Skeletal muscle tissue (tissue), 4 donors: ENCODE results near the gene CXCL9. TPM values are rescaled to one million over a fixed set of nuclear protein-coding genes. Genes with fewer than 3 reads are reported as not detected.
"Not testable (repeated sequence)": the region's sequence is repeated elsewhere in the genome, so short reads cannot be mapped to it uniquely, and the experiment has no call there.

Experiments
- H3K27ac ChIP-seq: one replicate; pipeline ENCODE4 v1.7.0; 2013; ENCODE audit warnings: mild to moderate bottlenecking, low read depth, low read length, inconsistent platforms
- H3K27me3 ChIP-seq, 3 donors: one replicate each; pipeline ENCODE4 v1.7.0; 2013; ENCODE audit warnings: low read length in 3 of 3; ENCODE audit not compliant: control insufficient read depth in 3 of 3, insufficient read depth in 3 of 3
- H3K36me3 ChIP-seq, 3 donors: one replicate each; pipeline ENCODE4 v1.7.0; 2013; ENCODE audit warnings: low read length in 3 of 3; ENCODE audit not compliant: control insufficient read depth in 3 of 3, insufficient read depth in 3 of 3
- H3K4me1 ChIP-seq, 3 donors: one replicate each; pipeline ENCODE4 v1.7.0; 2013; ENCODE audit warnings: low read length in 3 of 3, mild to moderate bottlenecking in 3 of 3; ENCODE audit not compliant: control insufficient read depth in 3 of 3, insufficient read depth in 3 of 3
- H3K4me3 ChIP-seq, 3 donors: one replicate each; pipeline ENCODE4 v1.7.0; 2013; ENCODE audit warnings: low read length in 3 of 3
- H3K9ac ChIP-seq, 3 donors: one replicate each; pipeline ENCODE4 v1.7.0; 2013; ENCODE audit warnings: low read length in 3 of 3, mild to moderate bottlenecking in 3 of 3, moderate library complexity in 2 of 3, low read depth in 1 of 3
- H3K9me3 ChIP-seq, 3 donors: one replicate each; pipeline ENCODE4 v1.7.0; 2013; ENCODE audit warnings: low read length in 3 of 3; ENCODE audit not compliant: control insufficient read depth in 3 of 3
- total RNA-seq: library from RNA; depleted of rRNA; stranded (reverse); fragments of >200 nt; gene quantifications from one replicate; pipeline ENCODE4 v1.2.3, GENCODE V29; 2014
- donor health status: Osteomylitis.

The CXCL9 gene
- total RNA-seq, 1 donor from 2014 or later, result 0.52 TPM

DNA sequence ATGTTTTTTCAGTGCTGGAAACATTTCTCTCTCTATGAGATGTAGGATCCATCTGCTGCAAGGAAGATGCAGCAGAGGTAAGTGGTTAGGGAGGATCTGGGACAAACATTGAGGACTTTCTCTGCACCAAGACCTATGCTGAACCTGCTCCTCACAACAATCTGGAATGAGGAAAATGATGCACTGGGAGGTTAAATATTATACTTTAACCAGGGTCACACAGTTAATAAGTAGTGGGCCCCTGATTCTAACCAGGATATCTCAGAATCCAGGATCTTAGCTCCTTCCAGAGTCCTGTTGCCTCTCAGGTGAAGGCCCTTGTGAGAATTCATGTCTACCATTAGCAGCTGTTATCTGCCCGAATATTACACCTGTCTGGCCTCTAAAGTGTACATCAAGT, 7.0 kb downstream of the CXCL9 start:
- no peak overlapping the region for H3K4me3 ChIP-seq
- no peaks in the 10 kb centered on the region for H3K27me3 ChIP-seq

GRCh38 chr4:75998525-75999147, 8.7 kb downstream of the CXCL9 start:
- not testable (repeated sequence) for H3K9me3 ChIP-seq, H3K27me3 ChIP-seq, H3K9ac ChIP-seq, H3K4me3 ChIP-seq, H3K36me3 ChIP-seq, H3K4me1 ChIP-seq, H3K27ac ChIP-seq

More for the DNA sequence above, 7.0 kb downstream of the CXCL9 start:
- Histone ChIP-seq H3K9ac (no peak overlapping the region), H3K27ac (no peak overlapping the region), H3K9me3 (no peaks in the 10 kb centered on the region), H3K4me1 (no peaks in the 10 kb centered on the region), H3K36me3 (no peaks in the 10 kb centered on the region)

DNA sequence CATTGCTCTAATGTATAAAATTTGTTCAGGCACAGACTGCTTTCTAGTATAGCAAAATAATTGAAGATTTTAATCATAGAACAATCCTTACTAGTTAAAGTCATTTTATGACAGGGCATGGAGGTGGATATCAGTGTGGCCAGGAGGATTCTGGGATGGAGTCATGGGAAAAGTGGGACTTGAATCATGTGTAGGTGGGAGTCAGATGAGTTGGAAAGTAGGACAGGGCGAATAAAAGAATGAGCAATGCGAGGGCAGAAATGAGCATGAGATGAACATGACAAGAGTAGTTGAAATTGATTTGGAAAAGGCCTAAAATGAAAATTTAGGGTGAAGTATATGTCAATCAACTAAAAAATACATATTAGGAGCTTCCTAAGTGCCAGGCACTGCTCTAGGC, 9.4 kb downstream of the CXCL9 start:
- Histone ChIP-seq H3K4me3 (no peak overlapping the region), H3K9me3 (no peaks in the 10 kb centered on the region), H3K9ac (no peak overlapping the region), H3K27me3 (no peaks in the 10 kb centered on the region), H3K27ac (no peak overlapping the region), H3K36me3 (no peaks in the 10 kb centered on the region), H3K4me1 (no peaks in the 10 kb centered on the region)

DNA sequence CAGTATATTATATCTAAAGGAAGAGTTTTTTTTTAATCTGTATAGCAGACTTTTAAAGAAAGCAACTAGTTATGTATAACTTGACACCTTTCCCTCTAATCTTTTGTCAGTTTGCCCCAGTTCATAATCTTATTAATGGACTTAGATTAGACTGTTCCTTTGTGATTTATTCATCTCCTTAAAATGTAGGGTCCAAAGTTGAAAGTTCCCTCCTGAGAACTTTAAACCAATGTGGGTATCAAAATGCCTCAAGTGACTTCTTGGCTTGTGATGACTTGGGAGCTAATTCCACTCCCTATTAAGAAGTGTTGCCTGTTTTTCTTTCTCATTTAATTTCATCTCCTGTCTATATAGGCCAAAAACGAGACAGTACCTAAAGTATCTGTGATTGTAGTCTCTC, 10.2 kb downstream of the CXCL9 start:
- no peak overlapping the region for H3K4me3 ChIP-seq
- no peak overlapping the region for H3K9ac ChIP-seq
- no peaks in the 10 kb centered on the region for H3K9me3 ChIP-seq
- H3K27ac ChIP-seq, result no peak overlapping the region
- no peaks in the 10 kb centered on the region for H3K4me1 ChIP-seq
- no peaks in the 10 kb centered on the region for H3K27me3 ChIP-seq
- H3K36me3 ChIP-seq, result no peaks in the 10 kb centered on the region

DNA sequence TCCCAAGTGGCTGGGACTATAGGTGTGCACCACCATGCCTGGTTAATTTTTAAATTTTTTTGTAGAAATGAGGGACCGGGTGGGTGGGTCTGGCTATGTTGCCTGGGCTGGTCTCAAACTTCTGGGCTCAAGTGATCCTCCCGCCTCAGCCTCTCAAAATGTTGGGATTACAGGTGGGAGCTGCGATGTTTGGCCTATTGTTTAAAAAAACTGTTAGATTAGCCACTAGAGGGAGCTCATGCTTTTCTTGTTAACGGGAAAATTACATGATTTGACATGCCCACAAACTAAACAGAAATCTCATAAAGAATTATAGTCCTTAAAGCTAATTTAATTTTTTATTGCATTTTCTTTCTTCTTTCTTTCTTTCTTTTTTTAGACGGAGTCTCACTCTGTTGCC, 11.6 kb downstream of the CXCL9 start:
- H3K36me3 ChIP-seq, result no peaks in the 10 kb centered on the region
- H3K9ac ChIP-seq, result no peak overlapping the region
- no peaks in the 10 kb centered on the region for H3K27me3 ChIP-seq
- H3K27ac ChIP-seq, result no peak overlapping the region
- no peak overlapping the region for H3K4me3 ChIP-seq
- peaks cover 0 to 3% (median 0%) of the 10 kb centered on the region in 3 donors for H3K4me1 ChIP-seq
- no peaks in the 10 kb centered on the region for H3K9me3 ChIP-seq

- no peak overlapping the region for H3K9ac ChIP-seq
- no peak overlapping the region for H3K4me3 ChIP-seq
- H3K9me3 ChIP-seq, result no peaks in the 10 kb centered on the region
- H3K4me1 ChIP-seq, result peaks cover 10 to 19% (median 17%) of the 10 kb centered on the region in 3 donors
- H3K36me3 ChIP-seq, result no peaks in the 10 kb centered on the region
- no peaks in the 10 kb centered on the region for H3K27me3 ChIP-seq
- no peak overlapping the region for H3K27ac ChIP-seq
Observed at GRCh38 chr4:75992462-75992861, 14.8 kb downstream of the CXCL9 start.

DNA sequence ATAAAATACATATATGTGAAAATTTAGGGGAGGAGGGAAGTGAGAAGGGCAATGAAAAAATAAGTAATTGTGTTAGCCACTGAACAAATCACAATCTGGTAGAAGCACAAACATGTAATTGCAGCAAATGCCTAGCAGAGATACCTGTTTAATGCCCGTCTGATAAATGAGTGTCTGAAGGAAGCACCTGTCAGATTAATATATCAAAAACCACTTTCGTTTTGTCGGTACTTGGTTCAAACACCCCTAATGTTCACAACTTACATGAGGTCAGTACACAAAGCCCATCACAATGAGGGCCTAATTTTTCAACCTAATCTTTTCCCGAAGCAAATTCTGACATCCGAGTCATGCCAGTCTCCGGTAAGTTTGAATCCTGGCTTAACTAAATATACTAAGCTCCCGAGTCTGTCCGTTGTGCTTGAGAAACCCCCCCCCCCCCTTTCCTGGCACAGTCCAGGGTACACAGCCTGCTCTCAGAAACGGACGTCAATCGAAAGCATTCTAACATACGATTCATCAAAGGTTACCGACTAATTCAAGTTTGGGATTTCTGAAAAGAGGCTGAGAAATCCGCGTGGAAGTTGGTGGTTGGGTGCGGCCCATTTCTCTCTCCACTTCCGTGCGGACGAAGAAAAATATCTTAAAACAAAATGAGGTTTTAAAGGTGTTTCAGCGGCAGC, 17.3 kb downstream of the CXCL9 start:
- Histone ChIP-seq H3K27me3 (no peaks in the 10 kb centered on the region), H3K9ac (peak overlapping the region; percentile 86 to 91 (median 91)), H3K27ac (peak overlapping the region; percentile 77), H3K4me1 (peaks cover 10 to 23% (median 17%) of the 10 kb centered on the region in 3 donors), H3K4me3 (peak overlapping the region; percentile 87 to 96 (median 94)), H3K36me3 (no peaks in the 10 kb centered on the region), H3K9me3 (no peaks in the 10 kb centered on the region)

DNA sequence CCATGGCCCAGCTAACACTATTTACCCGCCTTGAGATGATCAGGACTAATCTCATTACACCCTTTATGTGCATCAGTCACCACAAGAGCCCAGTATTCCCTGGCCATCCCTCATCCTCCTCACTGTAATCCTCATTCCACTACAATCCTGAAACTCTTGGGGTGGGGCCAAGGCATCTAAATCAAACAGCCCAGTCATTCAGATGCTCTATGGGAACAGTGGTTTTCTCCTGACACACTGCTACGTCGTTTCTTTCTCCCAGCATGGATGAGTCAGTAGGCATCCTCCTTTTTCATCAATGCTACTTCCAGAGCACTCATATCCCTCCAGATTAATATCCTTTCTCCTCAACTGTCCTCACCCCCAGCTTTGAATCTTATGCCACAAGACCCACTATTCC, 22.2 kb downstream of the CXCL9 start:
- Histone ChIP-seq H3K9me3 (no peaks in the 10 kb centered on the region), H3K4me3 (no peak overlapping the region), H3K27ac (no peak overlapping the region), H3K27me3 (no peaks in the 10 kb centered on the region), H3K4me1 (peaks cover 10 to 22% (median 14%) of the 10 kb centered on the region in 3 donors), H3K9ac (no peak overlapping the region), H3K36me3 (peaks cover 10 to 16% (median 13%) of the 10 kb centered on the region in 3 donors)

- Histone ChIP-seq H3K4me3 (no peak overlapping the region), H3K27me3 (no peaks in the 10 kb centered on the region), H3K9ac (no peak overlapping the region), H3K36me3 (peaks cover 25 to 42% (median 41%) of the 10 kb centered on the region in 3 donors), H3K4me1 (no peaks in the 10 kb centered on the region), H3K9me3 (no peaks in the 10 kb centered on the region), H3K27ac (no peak overlapping the region)
Observed at GRCh38 chr4:75980576-75980975, 26.7 kb downstream of the CXCL9 start.

DNA sequence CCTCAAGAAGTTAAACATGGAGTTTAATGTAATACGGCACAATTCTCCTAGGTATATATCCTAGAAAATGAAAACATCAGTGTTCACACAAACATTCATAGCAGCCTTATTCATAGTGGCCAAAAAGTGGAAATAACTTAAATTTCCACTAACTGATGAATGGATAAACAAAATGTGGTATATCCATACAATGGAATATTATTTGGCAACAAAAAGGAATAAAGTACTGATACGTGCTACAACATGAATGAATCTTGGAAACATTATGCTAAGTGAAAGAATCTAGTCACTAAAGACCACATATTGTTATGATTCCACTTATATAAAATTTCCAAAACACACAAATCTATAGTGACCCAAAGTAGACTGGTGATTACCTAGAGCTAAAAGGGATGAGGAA, 31.1 kb downstream of the CXCL9 start:
- H3K9ac ChIP-seq, result no peak overlapping the region
- H3K4me1 ChIP-seq, result no peaks in the 10 kb centered on the region
- H3K27ac ChIP-seq, result no peak overlapping the region
- no peaks in the 10 kb centered on the region for H3K9me3 ChIP-seq
- H3K4me3 ChIP-seq, result no peak overlapping the region
- H3K36me3 ChIP-seq, result peaks cover 39 to 74% (median 62%) of the 10 kb centered on the region in 3 donors
- H3K27me3 ChIP-seq, result no peaks in the 10 kb centered on the region
